Mesenchymal stem cell (in vitro differentiated cells and primary cell): ENCODE measurements around the gene RYK.

Experiments
- DNase-seq: peaks from one replicate; pipeline ENCODE4 v3.0.0-alpha.2; 2013
- H2AFZ ChIP-seq: one replicate; pipeline ENCODE4 v1.6.1; 2013; ENCODE audit warnings: low read depth, mild to moderate bottlenecking, control low read depth, inconsistent platforms, low read length, moderate library complexity
- H2AK5ac ChIP-seq: 2 replicates; pipeline ENCODE4 v1.6.1; 2013; ENCODE audit warnings: low read length, moderate library complexity, mild to moderate bottlenecking, inconsistent platforms; ENCODE audit not compliant: severe bottlenecking
- H2BK120ac ChIP-seq: one replicate; pipeline ENCODE4 v1.6.1; 2013; ENCODE audit warnings: low read depth, mild to moderate bottlenecking, inconsistent platforms, low read length, moderate library complexity
- H2BK12ac ChIP-seq, 2 experiments: one replicate each; pipeline ENCODE4 v1.6.1; 2013; ENCODE audit warnings: inconsistent platforms in 2 of 2, low read length in 2 of 2, mild to moderate bottlenecking in 2 of 2, moderate library complexity in 2 of 2, control low read depth in 1 of 2
- H2BK15ac ChIP-seq: one replicate; pipeline ENCODE4 v1.6.1; 2013; ENCODE audit warnings: mild to moderate bottlenecking, low read depth, inconsistent platforms; ENCODE audit not compliant: poor library complexity, severe bottlenecking
- H2BK5ac ChIP-seq: 2 replicates; pipeline ENCODE4 v1.6.1; 2013; ENCODE audit warnings: low read depth, mild to moderate bottlenecking, low read length, control low read depth, inconsistent platforms; ENCODE audit not compliant: poor library complexity, severe bottlenecking
- H3K14ac ChIP-seq, 2 experiments: one replicate each; pipeline ENCODE4 v1.6.1; 2013; ENCODE audit warnings: inconsistent platforms in 2 of 2, low read length in 2 of 2, control low read depth in 1 of 2, mild to moderate bottlenecking in 1 of 2, moderate library complexity in 1 of 2
- H3K18ac ChIP-seq, 2 experiments: one replicate each; pipeline ENCODE4 v1.6.1; 2013; ENCODE audit warnings: inconsistent platforms in 2 of 2, low read length in 2 of 2, control low read depth in 1 of 2, low read depth in 1 of 2, mild to moderate bottlenecking in 1 of 2
- H3K23ac ChIP-seq, 2 experiments: one replicate each; pipeline ENCODE4 v1.6.1; 2013; ENCODE audit warnings: inconsistent platforms in 2 of 2, low read length in 2 of 2, mild to moderate bottlenecking in 2 of 2, moderate library complexity in 2 of 2, control low read depth in 1 of 2
- H3K27ac ChIP-seq: 2 replicates; pipeline ENCODE4 v1.5.1; 2013; ENCODE audit warnings: mild to moderate bottlenecking, moderate library complexity, low read length, control low read depth, inconsistent platforms; ENCODE audit not compliant: poor library complexity, severe bottlenecking
- H3K27me3 ChIP-seq, 2 experiments: 2 replicates each; pipeline versions ENCODE4 v1.6.1 to v1.7.0; 2013; ENCODE audit warnings: low read length in 2 of 2, mild to moderate bottlenecking in 2 of 2, moderate library complexity in 2 of 2, control low read depth in 1 of 2, inconsistent platforms in 1 of 2; ENCODE audit not compliant: control insufficient read depth in 1 of 2, insufficient read depth in 1 of 2
- H3K36me3 ChIP-seq, 2 experiments: 2 replicates each; pipeline versions ENCODE4 v1.6.1 to v1.7.0; 2013; ENCODE audit warnings: low read length in 2 of 2, control low read depth in 1 of 2, inconsistent platforms in 1 of 2, low read depth in 1 of 2, mild to moderate bottlenecking in 1 of 2; ENCODE audit not compliant: insufficient read depth in 2 of 2, control insufficient read depth in 1 of 2
- H3K4ac ChIP-seq, 2 experiments: one replicate each; pipeline ENCODE4 v1.6.1; 2013; ENCODE audit warnings: inconsistent platforms in 2 of 2, low read length in 2 of 2, mild to moderate bottlenecking in 2 of 2, moderate library complexity in 2 of 2, control low read depth in 1 of 2, low read depth in 1 of 2
- H3K4me1 ChIP-seq: 2 replicates; pipeline ENCODE4 v1.6.1; 2013; ENCODE audit warnings: low read depth, low read length, control low read depth; ENCODE audit not compliant: control insufficient read depth, insufficient read depth
- H3K4me2 ChIP-seq: 2 replicates; pipeline ENCODE4 v1.6.1; 2013; ENCODE audit warnings: low read length, mild to moderate bottlenecking, inconsistent platforms; ENCODE audit not compliant: poor library complexity, severe bottlenecking
- H3K4me3 ChIP-seq, 2 experiments: 2 replicates each; pipeline versions ENCODE4 v1.5.1 to v1.7.0; 2013; ENCODE audit warnings: low read length in 2 of 2, mild to moderate bottlenecking in 2 of 2, control low read depth in 1 of 2, low read depth in 1 of 2; ENCODE audit not compliant: insufficient read depth in 1 of 2
- H3K79me1 ChIP-seq: replicated peaks from 2 replicates; pipeline ENCODE4 v1.6.1; 2013; ENCODE audit warnings: mild to moderate bottlenecking, control low read depth, low read length, inconsistent platforms; ENCODE audit not compliant: poor library complexity, severe bottlenecking
- H3K9ac ChIP-seq: 2 replicates; pipeline ENCODE4 v1.7.0; 2013; ENCODE audit warnings: mild to moderate bottlenecking, low read length, moderate library complexity
- H3K9me3 ChIP-seq: 2 replicates; pipeline ENCODE4 v1.7.0; 2013; ENCODE audit warnings: mild to moderate bottlenecking, low read length; ENCODE audit not compliant: control insufficient read depth
- H4K8ac ChIP-seq: one replicate; pipeline ENCODE4 v1.6.1; 2013; ENCODE audit warnings: inconsistent platforms, mild to moderate bottlenecking, low read length, moderate library complexity
- H4K91ac ChIP-seq: one replicate; pipeline ENCODE4 v1.6.1; 2013; ENCODE audit warnings: mild to moderate bottlenecking, low read length, inconsistent platforms
- WGBS: methylation state at CpG from one replicate; pipeline ENCODE4 v1.1.7; 2013; ENCODE audit warnings: mixed read lengths; 5-methylcytosine and 5-hydroxymethylcytosine counted together

Gene RYK

DNA sequence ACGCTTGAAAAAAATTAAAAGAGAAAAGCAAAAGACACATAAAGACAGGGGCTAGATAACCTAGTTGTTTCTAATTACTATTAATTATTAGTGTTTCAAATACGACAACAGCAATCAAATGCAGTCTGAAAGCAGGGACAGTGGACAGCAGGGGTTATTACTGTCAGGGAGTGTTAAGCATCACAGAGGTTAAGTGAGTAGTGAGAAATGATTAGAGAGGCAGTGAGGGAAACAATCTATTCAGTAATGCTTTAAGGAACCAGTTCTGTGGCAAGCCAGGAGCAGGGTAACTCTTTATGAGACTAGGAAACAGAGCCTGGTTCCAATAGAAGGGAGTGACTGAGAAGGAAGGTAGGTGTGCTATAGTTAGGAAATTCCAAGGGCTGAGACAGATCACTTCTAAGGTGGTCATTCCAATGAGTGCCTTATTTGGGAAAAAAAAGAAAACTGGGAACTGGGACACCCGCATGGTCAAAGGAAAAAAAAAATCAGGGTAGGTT, 15.0 kb downstream of the RYK start:
- H2AFZ ChIP-seq, result no peak overlapping the region
- H3K27ac ChIP-seq, result no peak overlapping the region
- no peak overlapping the region for H3K14ac ChIP-seq
- H2BK5ac ChIP-seq, result no peak overlapping the region
- no peak overlapping the region for H3K4me3 ChIP-seq
- H4K8ac ChIP-seq, result no peak overlapping the region
- no peak overlapping the region for H2BK12ac ChIP-seq
- H3K9me3 ChIP-seq, result no peaks in the 10 kb centered on the region
- no peak for DNase-seq
- H2AK5ac ChIP-seq, result no peak overlapping the region
- WGBS, result 86% methylated on average over 2 of the region's 3 CpGs
- H3K4me2 ChIP-seq, result no peak overlapping the region
- no peak overlapping the region for H3K23ac ChIP-seq
- H3K9ac ChIP-seq, result no peak overlapping the region
- peaks cover 2% of the 10 kb centered on the region for H3K4me1 ChIP-seq
- no peak overlapping the region for H3K18ac ChIP-seq
- no peak overlapping the region for H4K91ac ChIP-seq
- H2BK120ac ChIP-seq, result no peak overlapping the region
- H3K27me3 ChIP-seq, result no peaks in the 10 kb centered on the region
- no peaks in the 10 kb centered on the region for H3K36me3 ChIP-seq
- H3K79me1 ChIP-seq, result peaks cover 2% of the 10 kb centered on the region
- H2BK15ac ChIP-seq, result no peak overlapping the region
- no peak overlapping the region for H3K4ac ChIP-seq

DNA sequence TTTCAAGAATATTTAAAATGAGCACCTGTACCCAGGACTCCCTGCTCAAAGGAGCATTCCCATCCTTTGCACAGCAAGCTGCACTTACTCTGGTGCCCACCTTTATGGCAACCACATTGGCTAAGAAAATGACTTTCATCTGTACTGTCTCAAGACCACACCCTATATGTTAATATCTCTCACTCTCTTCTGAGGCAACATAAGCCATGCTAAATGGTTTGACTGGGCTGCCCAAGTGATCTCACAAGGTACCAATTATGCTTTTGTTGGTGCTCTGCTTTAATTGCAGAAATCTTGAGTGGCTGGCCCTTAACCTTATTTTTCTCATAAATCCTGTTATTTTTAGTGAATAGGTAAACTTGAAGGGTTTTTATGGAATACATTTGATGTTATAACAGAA, 17.7 kb downstream of the RYK start:
- Histone ChIP-seq H3K4me1 (no peaks in the 10 kb centered on the region), H3K27me3 (no peaks in the 10 kb centered on the region), H3K9ac (no peak overlapping the region), H2AK5ac (no peak overlapping the region), H3K4ac (no peak overlapping the region), H2BK120ac (no peak overlapping the region), H3K79me1 (peaks cover 2% of the 10 kb centered on the region), H3K23ac (no peak overlapping the region), H3K4me2 (no peak overlapping the region), H2BK12ac (no peak overlapping the region), H2AFZ (no peak overlapping the region), H2BK5ac (no peak overlapping the region), H3K14ac (no peak overlapping the region), H3K18ac (peak overlapping the region in 1 of 2 experiments; percentile 48), H3K27ac (no peak overlapping the region), H4K91ac (no peak overlapping the region), H2BK15ac (no peak overlapping the region), H3K4me3 (no peak overlapping the region), H3K36me3 (no peaks in the 10 kb centered on the region), H3K9me3 (no peaks in the 10 kb centered on the region), H4K8ac (no peak overlapping the region)
- no peak for DNase-seq

DNA sequence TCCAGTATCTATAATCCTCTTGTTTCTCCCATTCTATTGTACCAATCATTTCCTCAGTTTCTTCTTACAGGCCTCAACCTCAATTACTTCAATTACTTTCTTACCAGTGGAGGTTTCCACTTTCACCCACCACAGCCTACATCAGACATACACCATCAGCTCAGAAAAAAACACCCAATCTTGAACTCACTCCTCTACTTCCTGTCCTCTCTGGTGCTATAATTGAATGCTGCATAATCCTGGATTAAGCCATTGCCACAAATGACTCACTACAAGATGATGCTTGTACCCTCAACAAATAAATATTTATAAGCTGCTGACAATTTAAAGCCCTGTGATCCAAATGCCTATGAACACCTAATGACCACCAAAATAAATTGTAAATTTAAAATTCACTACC, 18.5 kb downstream of the RYK start:
- no peak overlapping the region for H2AK5ac ChIP-seq
- no peak overlapping the region for H2AFZ ChIP-seq
- H3K36me3 ChIP-seq, result no peaks in the 10 kb centered on the region
- H3K4me1 ChIP-seq, result no peaks in the 10 kb centered on the region
- H3K9ac ChIP-seq, result no peak overlapping the region
- no peak overlapping the region for H3K18ac ChIP-seq
- H3K9me3 ChIP-seq, result no peaks in the 10 kb centered on the region
- H3K27me3 ChIP-seq, result no peaks in the 10 kb centered on the region
- H3K14ac ChIP-seq, result no peak overlapping the region
- no peak overlapping the region for H2BK12ac ChIP-seq
- no peak overlapping the region for H4K8ac ChIP-seq
- H3K4me2 ChIP-seq, result no peak overlapping the region
- H3K23ac ChIP-seq, result no peak overlapping the region
- DNase-seq, result peak; percentile 67
- H3K27ac ChIP-seq, result no peak overlapping the region
- no peak overlapping the region for H2BK15ac ChIP-seq
- H3K4me3 ChIP-seq, result no peak overlapping the region
- peaks cover 2% of the 10 kb centered on the region for H3K79me1 ChIP-seq
- no peak overlapping the region for H2BK5ac ChIP-seq
- no peak overlapping the region for H4K91ac ChIP-seq
- H3K4ac ChIP-seq, result no peak overlapping the region
- no peak overlapping the region for H2BK120ac ChIP-seq

DNA sequence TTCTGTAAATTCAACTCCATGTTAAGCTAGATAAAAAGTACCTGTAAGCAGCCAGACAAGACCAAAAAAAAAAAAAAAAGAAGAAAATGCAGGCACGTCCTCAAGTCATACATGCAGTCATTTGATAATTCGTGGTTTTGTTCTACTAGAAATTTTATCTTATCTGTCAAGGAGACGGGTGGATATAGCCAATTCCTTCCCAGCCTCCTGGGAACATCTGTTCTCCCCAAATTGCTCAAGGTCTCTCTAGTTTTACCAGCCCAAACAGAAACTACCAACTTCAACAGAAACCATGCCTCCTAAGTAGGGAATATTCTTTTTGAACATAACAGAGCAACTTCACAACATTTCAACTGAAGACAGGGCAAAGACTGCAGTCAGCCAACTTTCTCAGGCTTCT, 19.5 kb downstream of the RYK start:
- Histone ChIP-seq H3K27me3 (no peaks in the 10 kb centered on the region), H2AK5ac (no peak overlapping the region), H3K4ac (no peak overlapping the region), H3K79me1 (peaks cover 2% of the 10 kb centered on the region), H3K18ac (no peak overlapping the region), H2BK120ac (no peak overlapping the region), H3K9me3 (no peaks in the 10 kb centered on the region), H3K23ac (no peak overlapping the region), H2BK15ac (no peak overlapping the region), H3K4me2 (no peak overlapping the region), H3K27ac (no peak overlapping the region), H2AFZ (no peak overlapping the region), H3K4me3 (no peak overlapping the region), H3K14ac (no peak overlapping the region), H4K91ac (no peak overlapping the region), H3K36me3 (no peaks in the 10 kb centered on the region), H3K4me1 (no peaks in the 10 kb centered on the region), H3K9ac (no peak overlapping the region), H4K8ac (no peak overlapping the region), H2BK5ac (no peak overlapping the region), H2BK12ac (no peak overlapping the region)
- 84% methylated on average over 3 of the region's 3 CpGs for WGBS
- DNase-seq, result no peak
